Globus pallidus (tissue), 1 donor: ENCODE data around the gene LEMD3.

Experiments
- DNase-seq: peaks from one replicate; pipeline ENCODE4 v3.0.0-alpha.2; 2015; ENCODE audit warnings: low spot score

Gene LEMD3

DNA sequence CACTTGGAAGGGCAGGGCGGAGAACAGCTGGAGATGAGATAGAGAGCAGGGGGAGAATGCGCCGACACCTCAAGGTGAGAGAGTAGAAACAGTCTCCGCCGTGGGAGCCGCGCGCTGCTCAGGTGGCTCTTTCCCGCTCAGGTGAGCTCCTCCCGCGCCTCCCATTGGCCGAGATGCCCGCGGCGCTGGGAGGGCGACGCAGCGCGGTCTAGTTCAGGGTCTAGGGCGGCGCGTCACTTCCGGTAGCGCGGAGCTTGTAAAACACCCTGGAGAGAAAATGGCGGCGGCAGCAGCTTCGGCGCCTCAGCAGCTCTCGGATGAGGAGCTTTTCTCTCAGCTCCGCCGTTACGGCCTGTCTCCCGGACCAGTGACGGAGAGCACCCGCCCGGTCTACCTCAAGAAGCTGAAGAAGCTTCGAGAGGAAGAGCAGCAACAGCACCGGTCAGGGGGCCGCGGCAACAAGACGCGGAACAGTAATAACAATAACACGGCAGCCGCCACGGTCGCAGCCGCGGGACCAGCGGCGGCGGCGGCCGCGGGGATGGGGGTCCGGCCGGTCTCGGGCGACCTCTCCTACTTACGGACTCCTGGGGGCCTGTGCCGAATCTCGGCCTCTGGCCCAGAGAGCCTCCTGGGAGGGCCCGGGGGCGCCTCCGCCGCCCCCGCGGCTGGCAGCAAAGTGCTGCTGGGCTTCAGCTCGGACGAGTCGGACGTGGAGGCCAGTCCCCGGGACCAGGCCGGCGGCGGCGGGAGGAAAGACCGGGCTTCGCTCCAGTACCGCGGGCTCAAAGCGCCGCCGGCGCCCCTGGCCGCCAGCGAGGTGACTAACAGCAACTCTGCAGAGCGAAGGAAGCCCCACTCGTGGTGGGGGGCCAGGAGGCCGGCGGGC lies at the start of gene LEMD3:
Gene LEMD3, plus strand, starts transcription at position 264 of the 889 bp plus-strand sequence. Its CDS starts 14 bp downstream, at position 278.
- peak; percentile 91 for DNase-seq

DNA sequence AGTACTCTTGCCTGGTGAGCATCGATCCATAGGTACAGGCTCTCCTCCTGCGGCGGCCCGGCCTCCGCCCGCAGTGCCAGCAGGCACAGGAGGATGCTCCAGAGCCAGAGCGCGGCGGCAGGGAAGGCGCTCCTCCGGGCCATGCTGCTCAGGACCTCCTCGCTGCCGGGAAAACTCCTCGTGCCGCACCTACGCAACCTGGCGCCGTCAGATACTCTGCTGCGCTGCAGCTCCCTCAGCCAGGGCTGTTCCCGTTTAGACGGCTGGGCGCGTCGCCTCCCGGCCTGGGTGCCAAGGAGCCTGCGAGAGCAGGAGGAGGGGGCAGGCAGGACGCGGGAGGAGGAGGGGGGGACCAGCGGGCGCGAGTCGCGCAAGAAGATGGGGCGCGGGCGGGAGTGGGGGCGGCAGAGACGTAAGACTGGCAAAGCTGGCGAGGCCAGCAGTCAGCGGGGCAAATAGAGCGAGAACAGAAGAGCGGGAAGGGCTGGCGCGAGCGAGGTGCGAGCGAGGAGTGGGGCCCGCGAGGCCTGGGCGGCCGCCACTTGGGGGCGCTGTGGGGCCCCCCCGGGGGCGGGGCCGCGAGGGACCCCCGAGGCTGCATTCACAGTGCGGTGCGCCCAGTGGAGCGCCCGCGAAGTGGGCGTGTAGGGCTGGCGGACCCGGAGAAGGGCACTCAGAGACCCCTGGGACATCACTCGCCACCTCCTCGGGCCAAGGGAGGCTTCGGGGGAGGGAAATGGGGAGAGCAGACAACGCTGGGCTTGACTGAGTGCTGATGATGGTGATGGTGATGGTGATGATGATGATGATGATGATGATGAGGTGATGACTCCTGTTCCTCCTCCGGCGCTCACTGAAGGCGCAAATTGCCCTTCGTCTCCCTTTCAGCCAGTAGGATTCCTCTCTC lies 48.1 kb upstream of the LEMD3 start, which contains the start of gene WIF1:
Gene WIF1, minus strand, starts transcription at position 257 of the 907 bp plus-strand sequence. Its CDS starts 114 bp downstream, at position 143.
- no peak for DNase-seq

- DNase-seq = no peak
These were observed 47.4 kb upstream of the LEMD3 start for GRCh38 chr12:65121956-65122469.

- DNase-seq = no peak
These were observed 46.7 kb upstream of the LEMD3 start for GRCh38 chr12:65122703-65123102.

GRCh38 chr12:65123435-65124063 lies 45.8 kb upstream of the LEMD3 start:
- DNase-seq = peak; percentile 19

GRCh38 chr12:65125247-65125646 lies 44.1 kb upstream of the LEMD3 start:
- peak; percentile 24 for DNase-seq

GRCh38 chr12:65125975-65126374 lies 43.4 kb upstream of the LEMD3 start:
- DNase-seq = no peak

DNA sequence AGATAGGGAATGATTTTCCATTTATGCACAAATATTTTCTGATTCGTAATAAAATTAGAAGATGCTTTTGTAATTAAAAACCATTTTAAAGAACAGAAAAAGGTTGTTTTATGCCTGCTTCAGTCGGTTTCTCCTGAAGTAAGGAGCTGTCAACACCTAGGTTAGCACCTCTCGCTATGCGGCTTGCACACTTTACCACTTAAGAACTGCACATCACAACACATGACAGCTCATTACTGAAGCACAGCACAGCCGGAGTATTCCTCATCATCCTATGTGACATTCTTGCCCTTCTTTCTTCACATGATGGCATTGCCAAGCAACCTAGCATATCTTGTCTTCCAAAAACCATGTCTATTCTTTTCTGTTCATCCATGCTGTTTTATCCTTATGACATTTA lies 42.9 kb upstream of the LEMD3 start:
- DNase-seq = no peak

GRCh38 chr12:65133879-65134278 lies 35.5 kb upstream of the LEMD3 start:
- no peak for DNase-seq

- DNase-seq = no peak
These were observed 30.0 kb upstream of the LEMD3 start for GRCh38 chr12:65139389-65139788.

DNA sequence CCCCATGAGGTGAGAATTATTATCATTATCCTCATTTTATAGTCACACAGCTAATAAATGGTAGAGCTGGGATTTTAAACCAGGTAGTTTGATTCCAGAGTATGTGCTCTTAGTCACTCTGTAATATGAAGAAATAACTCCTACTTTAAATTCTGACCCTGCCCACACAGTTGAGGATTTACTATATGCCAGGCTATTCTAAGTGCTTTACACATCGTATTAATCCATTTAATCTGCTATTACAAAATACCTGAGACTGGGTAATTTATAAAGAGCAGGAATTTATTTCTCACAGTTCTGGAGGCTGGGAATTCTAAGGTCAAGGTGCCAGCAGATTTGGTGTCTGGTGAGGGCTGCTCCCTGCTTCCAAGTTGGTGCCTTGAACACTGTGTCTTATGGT lies 28.6 kb upstream of the LEMD3 start:
- DNase-seq = no peak

DNA sequence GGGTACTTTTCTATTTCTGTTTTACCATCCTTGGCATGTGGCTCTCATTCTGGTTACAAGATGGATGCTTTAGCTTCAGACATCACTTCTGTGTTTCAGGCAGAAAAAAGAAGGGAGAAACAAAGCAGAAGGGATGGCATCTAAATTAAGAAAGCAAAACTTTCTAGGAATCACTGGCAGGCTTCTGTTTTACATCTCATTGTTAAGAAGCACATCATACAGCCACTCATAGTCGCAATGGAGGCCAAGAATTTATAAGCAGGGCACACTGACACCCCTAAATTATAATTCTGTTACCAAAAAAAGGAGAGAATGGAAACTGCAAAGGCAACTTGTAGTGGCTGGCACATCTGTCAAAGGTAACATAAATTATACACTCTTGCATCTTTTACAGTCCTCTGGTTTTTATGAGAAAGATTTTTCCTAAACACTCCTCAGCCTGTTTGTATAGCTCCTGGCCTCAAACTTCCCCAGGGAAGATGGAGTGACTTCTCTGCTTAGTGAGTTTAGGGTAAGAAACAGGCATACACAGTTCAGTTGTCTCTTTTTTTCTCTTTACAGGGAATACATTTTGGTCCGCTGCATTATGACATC lies 22.0 kb upstream of the LEMD3 start:
- DNase-seq = no peak

DNA sequence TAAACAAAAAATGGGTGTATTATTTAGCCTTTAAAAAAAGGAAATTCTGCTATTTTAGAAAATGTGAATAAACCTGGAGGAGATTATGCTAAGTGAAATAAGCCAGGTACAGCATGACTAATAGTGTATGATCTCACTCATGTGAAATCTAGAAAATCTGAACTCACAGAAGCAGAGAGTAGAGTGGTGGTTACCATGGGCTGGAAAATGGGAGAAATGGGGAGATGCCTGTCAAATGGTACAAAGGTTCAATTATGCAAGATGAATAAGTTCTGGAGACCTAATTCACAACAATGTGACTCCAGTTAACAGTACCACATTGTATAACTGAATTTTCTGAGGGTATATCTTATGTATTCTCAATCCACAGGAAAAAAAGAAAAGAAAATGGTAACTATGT lies 17.4 kb upstream of the LEMD3 start:
- no peak for DNase-seq

GRCh38 chr12:65152596-65152995 lies 16.8 kb upstream of the LEMD3 start:
- no peak for DNase-seq

DNA sequence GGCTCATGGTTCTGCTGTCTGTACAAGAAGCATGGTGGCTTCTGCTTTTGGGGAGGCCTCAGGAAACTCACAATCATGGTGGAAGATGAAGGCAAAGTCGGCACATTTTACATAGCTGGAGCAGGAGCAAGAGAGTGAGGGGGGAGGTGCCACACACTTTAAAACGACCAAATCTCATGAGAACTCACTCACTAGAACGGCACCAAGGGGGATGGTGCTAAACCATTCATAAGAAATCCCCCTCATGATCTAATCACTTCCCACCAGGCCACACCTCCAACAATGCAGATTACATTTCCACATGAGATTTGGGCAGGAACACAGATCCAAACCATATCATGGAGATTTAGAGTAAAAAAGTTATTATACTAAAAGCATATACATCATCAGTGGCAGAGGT lies 13.6 kb upstream of the LEMD3 start:
- no peak for DNase-seq

- DNase-seq = peak; percentile 15
These were observed 13.0 kb upstream of the LEMD3 start for GRCh38 chr12:65156366-65156841.

DNA sequence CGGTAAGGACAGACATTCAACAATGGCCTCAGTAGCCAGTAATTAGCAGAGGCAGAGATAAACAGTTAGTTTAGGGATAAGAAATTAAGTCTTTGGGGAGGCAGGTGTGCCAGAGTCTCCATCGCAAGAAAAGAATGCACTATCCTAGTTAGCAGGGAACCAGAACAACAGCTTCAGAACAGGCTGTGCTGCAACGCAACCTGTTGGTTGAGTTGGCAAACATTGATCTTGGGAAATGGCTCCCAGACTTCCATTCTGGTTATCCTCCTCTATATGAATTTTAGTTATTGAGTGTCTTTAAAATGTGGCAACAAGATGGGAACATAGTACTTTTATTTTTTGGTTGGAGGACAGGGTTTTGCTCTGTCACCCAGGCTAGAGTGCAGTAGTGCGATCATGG lies 12.3 kb upstream of the LEMD3 start:
- no peak for DNase-seq

DNA sequence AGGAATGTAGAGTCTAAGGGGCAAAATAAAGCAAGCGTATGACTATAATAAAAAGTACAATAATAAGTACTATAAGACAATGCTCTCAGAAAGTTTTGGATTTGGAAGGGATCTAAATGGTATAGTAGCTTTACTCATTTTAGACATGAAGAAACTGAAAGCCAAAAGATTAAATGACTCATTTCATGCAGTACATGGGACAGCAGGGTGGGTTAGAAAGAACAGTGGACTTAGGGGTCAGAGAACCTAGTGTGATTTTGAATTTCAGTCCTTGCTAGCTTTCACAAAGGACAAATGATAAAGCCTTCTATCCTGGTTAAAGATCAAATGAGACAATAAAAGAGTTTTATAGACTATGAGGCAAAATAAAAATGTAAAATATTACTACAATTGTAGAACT lies 6.8 kb upstream of the LEMD3 start:
- DNase-seq = no peak

DNA sequence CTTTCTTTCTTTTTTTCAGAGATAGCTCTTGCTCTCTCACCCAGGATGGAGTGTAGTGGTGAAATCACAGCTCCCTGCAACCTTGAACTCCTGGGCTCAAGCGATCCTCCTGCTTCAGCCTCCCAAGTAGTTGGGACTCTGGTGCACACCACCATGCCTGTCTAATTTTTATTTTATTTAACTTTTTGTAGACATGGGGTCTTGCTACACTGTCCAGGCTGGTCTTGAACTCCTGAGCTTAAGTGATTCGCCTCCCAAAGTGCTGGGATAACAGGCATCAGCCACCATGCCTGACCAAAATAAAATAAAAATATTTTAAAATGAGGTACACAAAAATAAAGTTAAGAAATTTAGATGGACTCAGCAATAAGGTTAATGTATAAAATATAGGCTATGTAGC lies 5.1 kb upstream of the LEMD3 start:
- DNase-seq = no peak

- DNase-seq = no peak
These were observed 4.6 kb upstream of the LEMD3 start for GRCh38 chr12:65164774-65165173.

- no peak for DNase-seq
These were observed 583 bp upstream of the LEMD3 start for GRCh38 chr12:65168681-65169319.
